Measurements from ENCODE around the gene PYDC2.

PYDC2 gene

GRCh38 chr3:191461113-191461595, at the start of gene PYDC2:
PYDC2 (plus strand) TSS chr3:191461163; CDS start chr3:191461163, 0 bp downstream.
- no peak for DNase-seq (ENCODE audit: low read depth)

GRCh38 chr3:191412759-191413158, 48.2 kb upstream of the PYDC2 start:
- peak; percentile 69 for DNase-seq (ENCODE audit: low read depth)

GRCh38 chr3:191414286-191414685, 46.7 kb upstream of the PYDC2 start:
- no peak for DNase-seq (ENCODE audit: low read depth)

GRCh38 chr3:191414732-191415131, 46.2 kb upstream of the PYDC2 start:
- DNase-seq (ENCODE audit: low read depth), result no peak

GRCh38 chr3:191415566-191415965, 45.4 kb upstream of the PYDC2 start:
- DNase-seq (ENCODE audit: low read depth), result no peak

GRCh38 chr3:191417457-191417729, 43.6 kb upstream of the PYDC2 start:
- DNase-seq (ENCODE audit: low read depth), result no peak

- no peak for DNase-seq (ENCODE audit: low read depth)
These were observed 40.2 kb upstream of the PYDC2 start for GRCh38 chr3:191420771-191421170.

GRCh38 chr3:191424881-191425280, 36.1 kb upstream of the PYDC2 start:
- no peak for DNase-seq (ENCODE audit: low read depth)

GRCh38 chr3:191425322-191425734, 35.6 kb upstream of the PYDC2 start:
- no peak for DNase-seq (ENCODE audit: low read depth)

- DNase-seq (ENCODE audit: low read depth), result no peak
These were observed 34.7 kb upstream of the PYDC2 start for GRCh38 chr3:191426311-191426710.

- DNase-seq (ENCODE audit: low read depth), result no peak
These were observed 32.8 kb upstream of the PYDC2 start for GRCh38 chr3:191428177-191428576.

- DNase-seq (ENCODE audit: low read depth), result no peak
These were observed 30.9 kb upstream of the PYDC2 start for GRCh38 chr3:191430103-191430502.

- DNase-seq (ENCODE audit: low read depth), result no peak
These were observed 29.7 kb upstream of the PYDC2 start for GRCh38 chr3:191431160-191431822.

GRCh38 chr3:191432162-191432561, 28.8 kb upstream of the PYDC2 start:
- no peak for DNase-seq (ENCODE audit: low read depth)

GRCh38 chr3:191434024-191434423, 26.9 kb upstream of the PYDC2 start:
- DNase-seq (ENCODE audit: low read depth), result no peak

- DNase-seq (ENCODE audit: low read depth), result no peak
These were observed 25.0 kb upstream of the PYDC2 start for GRCh38 chr3:191435981-191436380.

- DNase-seq (ENCODE audit: low read depth), result no peak
These were observed 22.7 kb upstream of the PYDC2 start for GRCh38 chr3:191438150-191438814.

- DNase-seq (ENCODE audit: low read depth), result no peak
These were observed 20.4 kb upstream of the PYDC2 start for GRCh38 chr3:191440532-191440931.

- no peak for DNase-seq (ENCODE audit: low read depth)
These were observed 19.3 kb upstream of the PYDC2 start for GRCh38 chr3:191441687-191442086.

GRCh38 chr3:191444569-191444968, 16.4 kb upstream of the PYDC2 start:
- DNase-seq (ENCODE audit: low read depth), result no peak

GRCh38 chr3:191449256-191449655, 11.7 kb upstream of the PYDC2 start:
- DNase-seq (ENCODE audit: low read depth), result no peak

GRCh38 chr3:191455257-191455952, 5.6 kb upstream of the PYDC2 start:
- no peak for DNase-seq (ENCODE audit: low read depth)

- no peak for DNase-seq (ENCODE audit: low read depth)
These were observed 603 bp upstream of the PYDC2 start for GRCh38 chr3:191460360-191460759.
